MM.1S (cell line): ENCODE measurements around the gene RWDD1.

ENCODE experiments used
- EZH2 ChIP-seq: fragments of 300-600 bp; sonication (generic); optimal IDR thresholded peaks from 2 replicates; pipeline ENCODE3; 2017; ENCODE audit warnings: low read depth, mild to moderate bottlenecking, antibody characterized with exemption, low read length, mixed read lengths
- EZH2phosphoT487 ChIP-seq: fragments of 300-600 bp; sonication (generic); IDR thresholded peaks from 2 replicates; pipeline ENCODE4 v1.6.1; 2018; ENCODE audit warnings: antibody characterized with exemption, low read length
- TF ChIP-seq, protein P1 (sequence below): fragments of 300-600 bp; sonication (generic); IDR thresholded peaks from 2 replicates; pipeline ENCODE4 v1.5.1; 2016; ENCODE audit warnings: antibody characterized with exemption, low read length, mixed read lengths

GRCh38 chr6:116631379-116631990, 60.2 kb downstream of the RWDD1 start:
- TF ChIP-seq, protein P1, sequence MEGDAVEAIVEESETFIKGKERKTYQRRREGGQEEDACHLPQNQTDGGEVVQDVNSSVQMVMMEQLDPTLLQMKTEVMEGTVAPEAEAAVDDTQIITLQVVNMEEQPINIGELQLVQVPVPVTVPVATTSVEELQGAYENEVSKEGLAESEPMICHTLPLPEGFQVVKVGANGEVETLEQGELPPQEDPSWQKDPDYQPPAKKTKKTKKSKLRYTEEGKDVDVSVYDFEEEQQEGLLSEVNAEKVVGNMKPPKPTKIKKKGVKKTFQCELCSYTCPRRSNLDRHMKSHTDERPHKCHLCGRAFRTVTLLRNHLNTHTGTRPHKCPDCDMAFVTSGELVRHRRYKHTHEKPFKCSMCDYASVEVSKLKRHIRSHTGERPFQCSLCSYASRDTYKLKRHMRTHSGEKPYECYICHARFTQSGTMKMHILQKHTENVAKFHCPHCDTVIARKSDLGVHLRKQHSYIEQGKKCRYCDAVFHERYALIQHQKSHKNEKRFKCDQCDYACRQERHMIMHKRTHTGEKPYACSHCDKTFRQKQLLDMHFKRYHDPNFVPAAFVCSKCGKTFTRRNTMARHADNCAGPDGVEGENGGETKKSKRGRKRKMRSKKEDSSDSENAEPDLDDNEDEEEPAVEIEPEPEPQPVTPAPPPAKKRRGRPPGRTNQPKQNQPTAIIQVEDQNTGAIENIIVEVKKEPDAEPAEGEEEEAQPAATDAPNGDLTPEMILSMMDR = no peak
- TF ChIP-seq EZH2 = no peak
- TF ChIP-seq EZH2phosphoT487 = no peak
